B cell (primary cell): ENCODE data around the gene SCAMP5. TPM values are rescaled to one million over a fixed set of nuclear protein-coding genes. Genes with fewer than 3 reads are reported as not detected.

Experiments
- ATAC-seq: fragments of 200-7000 bp; cut with Tn5 transposase; one replicate; pipeline ENCODE4 v1.10.0; 2021; ENCODE audit warnings: low read depth, mild to moderate bottlenecking, moderate number of reproducible peaks, moderate library complexity
- CTCF ChIA-PET: fragments of 350-600 bp; sonication (Branson Sonifier 250); formaldehyde crosslinking; loops from one replicate; lab custom pipeline; 2021; ENCODE audit warnings: antibody characterized with exemption, inconsistent platforms; lab: Charles Lee
- POLR2A ChIA-PET: fragments of 350-600 bp; sonication (Branson Sonifier 250); formaldehyde crosslinking; loops from one replicate; lab custom pipeline; 2021; ENCODE audit warnings: antibody characterized with exemption; lab: Charles Lee
- DNase-seq: peaks from one replicate; pipeline ENCODE4 v3.0.0; 2013
- H2AFZ ChIP-seq: 2 replicates; pipeline ENCODE4 v1.6.1; 2012; ENCODE audit warnings: mild to moderate bottlenecking, low read depth, low read length; ENCODE audit not compliant: insufficient read depth, poor library complexity, severe bottlenecking
- H3K27ac ChIP-seq, 2 donors: 1 replicate in 1 of 2; 2 replicates in 1 of 2; pipeline ENCODE4 v1.5.1; 2012 to 2013; ENCODE audit warnings: low read length in 2 of 2, mild to moderate bottlenecking in 2 of 2, moderate library complexity in 1 of 2
- H3K27me3 ChIP-seq, 4 experiments: fragments of 200-600 bp in 1 of 4; sonication (generic) in 1 of 4; replicated peaks in 1 of 4; 1 replicate in 2 of 4; 2 replicates in 2 of 4; pipeline versions ENCODE4 v1.6.1 to v1.7.0; 2013 to 2016; ENCODE audit warnings: low read length in 3 of 4, mild to moderate bottlenecking in 2 of 4, mixed read lengths in 1 of 4, moderate library complexity in 1 of 4; ENCODE audit not compliant: insufficient read depth in 4 of 4, control insufficient read depth in 3 of 4; ENCODE audit errors: control extremely low read depth in 1 of 4
- H3K36me3 ChIP-seq, 2 experiments: replicated peaks in 1 of 2; 1 replicate in 1 of 2; 2 replicates in 1 of 2; pipeline versions ENCODE4 v1.6.1 to v1.7.1; 2013; ENCODE audit warnings: low read length in 1 of 2; ENCODE audit not compliant: insufficient read depth in 2 of 2, control insufficient read depth in 1 of 2; ENCODE audit errors: control extremely low read depth in 1 of 2, extremely low read depth in 1 of 2
- H3K4me1 ChIP-seq, 2 donors: fragments of 200-600 bp in 1 of 2; sonication (generic) in 1 of 2; 1 replicate in 1 of 2; 2 replicates in 1 of 2; pipeline versions ENCODE4 v1.5.1 to v1.6.1; 2013 to 2017; ENCODE audit warnings: low read length in 2 of 2; ENCODE audit not compliant: control insufficient read depth in 2 of 2, insufficient read depth in 2 of 2
- H3K4me2 ChIP-seq: replicated peaks from 2 replicates; pipeline ENCODE3; 2012; ENCODE audit warnings: mild to moderate bottlenecking, low read depth, low read length; ENCODE audit not compliant: poor library complexity, severe bottlenecking
- H3K4me3 ChIP-seq, 5 experiments: fragments of 200-600 bp in 1 of 5; sonication (generic) in 1 of 5; 1 replicate in 3 of 5; 2 replicates in 2 of 5; pipeline versions ENCODE4 v1.5.1 to v1.7.0; 2011 to 2016; ENCODE audit warnings: low read length in 4 of 5, mild to moderate bottlenecking in 4 of 5, low read depth in 2 of 5, control low read depth in 1 of 5, moderate library complexity in 1 of 5; ENCODE audit not compliant: insufficient read depth in 1 of 5; ENCODE audit errors: control extremely low read depth in 1 of 5, extremely low read depth in 1 of 5
- H3K79me2 ChIP-seq: fragments of 200-600 bp; sonication (generic); one replicate; pipeline ENCODE4 v1.6.0; 2016; ENCODE audit warnings: low read length; ENCODE audit not compliant: control insufficient read depth, insufficient read depth
- H3K9ac ChIP-seq: fragments of 200-600 bp; sonication (generic); 2 replicates; pipeline ENCODE4 v1.6.1; 2017; ENCODE audit warnings: mild to moderate bottlenecking, low read length, moderate library complexity
- H3K9me3 ChIP-seq, 3 donors: one replicate each; pipeline versions ENCODE4 v1.6.1 to v1.7.1; 2013; ENCODE audit warnings: low read length in 2 of 3; ENCODE audit not compliant: control insufficient read depth in 2 of 3, insufficient read depth in 1 of 3; ENCODE audit errors: control extremely low read depth in 1 of 3
- H4K20me1 ChIP-seq: 2 replicates; pipeline ENCODE4 v1.6.0; 2012; ENCODE audit warnings: mild to moderate bottlenecking, low read length; ENCODE audit not compliant: insufficient read depth, control insufficient read depth, poor library complexity, severe bottlenecking
- H3K27ac Mint-ChIP-seq: one replicate; pipeline ENCODE4 v1.8.0; 2021; ENCODE audit warnings: mixed read lengths
- H3K27me3 Mint-ChIP-seq: one replicate; pipeline ENCODE4 v1.8.0; 2021; ENCODE audit warnings: mixed read lengths
- H3K4me1 Mint-ChIP-seq: one replicate; pipeline ENCODE4 v1.8.0; 2021; ENCODE audit warnings: mixed read lengths
- H3K4me3 Mint-ChIP-seq: one replicate; pipeline ENCODE4 v1.8.0; 2021; ENCODE audit warnings: mixed read lengths
- H3K9me3 Mint-ChIP-seq: one replicate; pipeline ENCODE4 v1.8.0; 2022; ENCODE audit warnings: mixed read lengths; ENCODE audit not compliant: insufficient read depth
- EZH2 ChIP-seq: IDR thresholded peaks from 2 replicates; pipeline ENCODE4 v1.6.1; 2012; ENCODE audit warnings: borderline replicate concordance, low read depth, mild to moderate bottlenecking, moderate library complexity, low read length; ENCODE audit not compliant: insufficient read depth, poor library complexity, severe bottlenecking
- WGBS: methylation state at CpG from one replicate; pipeline ENCODE4 v1.1.5; 2013; ENCODE audit warnings: missing lambda C conversion rate; ENCODE audit not compliant: insufficient coverage; 5-methylcytosine and 5-hydroxymethylcytosine counted together
- intact Hi-C: fragments of 100-400 bp; cut with micrococcal nuclease; formaldehyde crosslinking; loops from one replicate; pipeline ENCODE4 v1.10.0; 2022
- polyA plus RNA-seq: library from polyadenylated mRNA; depleted of rRNA; stranded (reverse); fragments of >200 nt; gene quantifications from 2 replicates; pipeline ENCODE4 v1.2.3, GENCODE V29; 2012
- total RNA-seq, 2 donors: library from RNA; stranded (reverse); fragments of 120-200 nt in 1 of 2; gene quantifications; 1 replicate in 1 of 2; 2 replicates in 1 of 2; pipeline versions ENCODE4 v1.2.3 to v1.2.4, GENCODE V29; 2013 to 2022
- TF ChIP-seq, protein P1 (sequence below): fragments of 200-600 bp; IDR thresholded peaks from one replicate; pipeline ENCODE4 v1.8.0; 2022; ENCODE audit warnings: antibody characterized with exemption, mild to moderate bottlenecking

SCAMP5 gene
- total and polyA plus RNA-seq, 2 donors (not counting 1 experiment from before 2014, with no cell fraction given), result 0.59 to 3.4 TPM

DNA sequence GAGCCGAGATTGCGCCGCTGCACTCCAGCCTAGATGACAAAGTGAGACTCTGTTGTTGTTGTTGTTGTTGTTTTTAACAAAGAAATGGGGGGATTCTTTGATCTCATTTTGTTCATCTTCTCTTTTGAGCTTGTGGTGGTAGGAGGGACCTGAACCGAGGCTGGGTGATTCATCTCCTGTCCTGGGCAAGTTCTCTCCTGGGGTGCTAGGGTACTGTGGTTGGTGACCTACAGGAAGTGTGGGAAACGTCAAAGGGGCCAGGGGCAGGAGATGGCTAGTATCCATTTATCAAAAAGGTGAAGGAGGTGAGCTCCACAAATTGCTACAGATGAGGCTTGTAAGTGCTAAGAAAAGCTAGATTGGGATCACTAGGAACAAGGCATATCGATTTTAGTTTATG lies 42.3 kb downstream of the SCAMP5 start:
- Histone ChIP-seq H3K36me3 (no peaks in the 10 kb centered on the region), H3K79me2 (peaks cover 11% of the 10 kb centered on the region), H3K9me3 (no peaks in the 10 kb centered on the region), H4K20me1 (no peaks in the 10 kb centered on the region), H2AFZ (no peak overlapping the region), H3K4me1 (peaks cover 6 to 12% of the 10 kb centered on the region in 2 donors), H3K27ac (no peak overlapping the region), H3K4me2 (no peak overlapping the region), H3K27me3 (peaks cover 0 to 2% (median 0%) of the 10 kb centered on the region in 4 experiments), H3K9ac (no peak overlapping the region), H3K4me3 (no peak overlapping the region)
- Mint-ChIP-seq H3K27me3 (no peaks in the 10 kb centered on the region), H3K27ac (no peak overlapping the region), H3K9me3 (no peaks in the 10 kb centered on the region), H3K4me1 (peaks cover 10% of the 10 kb centered on the region), H3K4me3 (no peak overlapping the region)
- no peak for DNase-seq
- TF ChIP-seq, protein P1, sequence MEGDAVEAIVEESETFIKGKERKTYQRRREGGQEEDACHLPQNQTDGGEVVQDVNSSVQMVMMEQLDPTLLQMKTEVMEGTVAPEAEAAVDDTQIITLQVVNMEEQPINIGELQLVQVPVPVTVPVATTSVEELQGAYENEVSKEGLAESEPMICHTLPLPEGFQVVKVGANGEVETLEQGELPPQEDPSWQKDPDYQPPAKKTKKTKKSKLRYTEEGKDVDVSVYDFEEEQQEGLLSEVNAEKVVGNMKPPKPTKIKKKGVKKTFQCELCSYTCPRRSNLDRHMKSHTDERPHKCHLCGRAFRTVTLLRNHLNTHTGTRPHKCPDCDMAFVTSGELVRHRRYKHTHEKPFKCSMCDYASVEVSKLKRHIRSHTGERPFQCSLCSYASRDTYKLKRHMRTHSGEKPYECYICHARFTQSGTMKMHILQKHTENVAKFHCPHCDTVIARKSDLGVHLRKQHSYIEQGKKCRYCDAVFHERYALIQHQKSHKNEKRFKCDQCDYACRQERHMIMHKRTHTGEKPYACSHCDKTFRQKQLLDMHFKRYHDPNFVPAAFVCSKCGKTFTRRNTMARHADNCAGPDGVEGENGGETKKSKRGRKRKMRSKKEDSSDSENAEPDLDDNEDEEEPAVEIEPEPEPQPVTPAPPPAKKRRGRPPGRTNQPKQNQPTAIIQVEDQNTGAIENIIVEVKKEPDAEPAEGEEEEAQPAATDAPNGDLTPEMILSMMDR, result no peak
- no peak for TF ChIP-seq EZH2
- CTCF ChIA-PET, result interaction anchor here (2.6 to 12.1 kb wide), 3 partner anchors 10 to 170 kb away, joined by 14 to 251 read pairs (median 19); partner anchors contain the start of gene C15orf39
- ATAC-seq, result no peak
- POLR2A ChIA-PET, result interaction anchor here (0.9 kb wide), 1 partner anchor 15 kb away, joined by 3 read pairs; no protein-coding TSS in a partner anchor
- WGBS, result 77% methylated on average over 5 of the region's 6 CpGs
- intact Hi-C loops, result no loop called here

GRCh38 chr15:75038231-75038630 lies 42.9 kb downstream of the SCAMP5 start:
- no peak for ATAC-seq
- TF ChIP-seq EZH2, result no peak
- TF ChIP-seq, protein P1, result no peak
- Histone ChIP-seq H4K20me1 (peaks cover 2% of the 10 kb centered on the region), H3K4me1 (peaks cover 11 to 18% of the 10 kb centered on the region in 2 donors), H3K4me3 (no peak overlapping the region), H2AFZ (no peak overlapping the region), H3K79me2 (peaks cover 11% of the 10 kb centered on the region), H3K9ac (no peak overlapping the region), H3K9me3 (no peaks in the 10 kb centered on the region), H3K27me3 (peaks cover 0 to 2% (median 0%) of the 10 kb centered on the region in 4 experiments), H3K4me2 (no peak overlapping the region), H3K36me3 (no peaks in the 10 kb centered on the region), H3K27ac (no peak overlapping the region)
- Mint-ChIP-seq H3K9me3 (no peaks in the 10 kb centered on the region), H3K4me3 (no peak overlapping the region), H3K4me1 (peaks cover 16% of the 10 kb centered on the region), H3K27me3 (no peaks in the 10 kb centered on the region), H3K27ac (no peak overlapping the region)
- 86% methylated on average over 2 of the region's 3 CpGs for WGBS
- intact Hi-C loops, result no loop called here
- no peak for DNase-seq
- POLR2A ChIA-PET, result interaction anchor here (0.9 kb wide), 1 partner anchor 15 kb away, joined by 3 read pairs; no protein-coding TSS in a partner anchor
- CTCF ChIA-PET, result interaction anchor here (2.6 to 12.1 kb wide), 3 partner anchors 10 to 169 kb away, joined by 14 to 251 read pairs (median 19); partner anchors contain the start of gene C15orf39
